K562 (cell line): ENCODE data around the gene ANKRD27. TPM values are rescaled to one million over a fixed set of nuclear protein-coding genes. Genes with fewer than 3 reads are reported as not detected.
A peak's percentile ranks its signal among the peaks of the same experiment; 100 is the strongest.

ENCODE experiments used
- ARNT ChIP-seq, 2 experiments: fragments of 450-650 bp; IDR thresholded peaks; 2 replicates each; pipeline ENCODE4 v1.6.1; 2016; ENCODE audit warnings: mild to moderate bottlenecking in 1 of 2
- BRD9 ChIP-seq: fragments of 450-650 bp; IDR thresholded peaks from 2 replicates; pipeline ENCODE4 v1.6.1; 2018; ENCODE audit warnings: low read depth; ENCODE audit not compliant: partially characterized antibody
- CHCHD3 ChIP-seq: fragments of 250-450 bp; sonication (Bioruptor Pico); IDR thresholded peaks from 2 replicates; pipeline ENCODE4 v2.1.2; 2022; ENCODE audit warnings: mild to moderate bottlenecking
- CLOCK ChIP-seq: fragments of 250-450 bp; sonication (Bioruptor Pico); IDR thresholded peaks from 2 replicates; pipeline ENCODE4 v1.4.0; 2020; ENCODE audit warnings: mild to moderate bottlenecking, moderate library complexity, borderline replicate concordance
- FOXJ3 ChIP-seq: sonication (generic); formaldehyde crosslinking; IDR thresholded peaks from 2 replicates; pipeline ENCODE4 v1.4.0; 2020; ENCODE audit warnings: mild to moderate bottlenecking, missing genetic modification reagents
- GATAD2A ChIP-seq: fragments of 450-650 bp; IDR thresholded peaks from 2 replicates; pipeline ENCODE4 v1.6.1; 2017
- HDGF ChIP-seq: fragments of 450-650 bp; IDR thresholded peaks from 2 replicates; pipeline ENCODE4 v1.6.1; 2016
- KDM2B ChIP-seq: fragments of 250-450 bp; sonication (Bioruptor Pico); IDR thresholded peaks from 2 replicates; pipeline ENCODE4 v1.8.0; 2021; ENCODE audit warnings: mild to moderate bottlenecking, moderate library complexity
- MTA1 ChIP-seq: fragments of 450-650 bp; IDR thresholded peaks from 2 replicates; pipeline ENCODE4 v1.6.1; 2017; ENCODE audit warnings: borderline replicate concordance
- MTF1 ChIP-seq: fragments of 250-450 bp; sonication (Bioruptor Pico); IDR thresholded peaks from 2 replicates; pipeline ENCODE4 v1.9.0; 2021; ENCODE audit warnings: moderate library complexity, mild to moderate bottlenecking, inconsistent platforms, borderline replicate concordance
- NFXL1 ChIP-seq: fragments of 450-650 bp; formaldehyde crosslinking; IDR thresholded peaks from 2 replicates; pipeline ENCODE4 v1.4.0; 2021; ENCODE audit warnings: mild to moderate bottlenecking
- POLR3A ChIP-seq: IDR thresholded peaks from 2 replicates; pipeline ENCODE4 v1.6.1; 2011; ENCODE audit warnings: borderline replicate concordance, mild to moderate bottlenecking, moderate library complexity; ENCODE audit not compliant: insufficient read length, insufficient read depth; ENCODE audit errors: extremely low read depth
- RNF219 ChIP-seq: fragments of 250-450 bp; sonication (Bioruptor Pico); IDR thresholded peaks from 2 replicates; pipeline ENCODE4 v1.5.0; 2022; ENCODE audit warnings: mild to moderate bottlenecking
- TCF7L2 ChIP-seq: fragments of 150-350 bp; IDR thresholded peaks from 2 replicates; pipeline ENCODE4 v1.6.1; 2016; ENCODE audit warnings: low read depth, mild to moderate bottlenecking, low read length, moderate library complexity
- THAP12 ChIP-seq: fragments of 250-450 bp; sonication (Bioruptor Pico); IDR thresholded peaks from 2 replicates; pipeline ENCODE4 v1.9.0; 2021; ENCODE audit warnings: mild to moderate bottlenecking, inconsistent platforms
- THAP7 ChIP-seq: fragments of 250-450 bp; sonication (Bioruptor Pico); IDR thresholded peaks from 2 replicates; pipeline ENCODE4 v1.5.0; 2021
- TRIM24 ChIP-seq, 2 experiments: fragments of 450-650 bp; IDR thresholded peaks; 2 replicates each; pipeline ENCODE4 v1.6.1; 2016
- WHSC1 ChIP-seq: IDR thresholded peaks from one replicate; pipeline ENCODE4 v1.6.1; 2012; ENCODE audit warnings: low read length, control low read depth, inconsistent platforms
- ZNF212 ChIP-seq: fragments of 450-650 bp; formaldehyde crosslinking; IDR thresholded peaks from 2 replicates; pipeline ENCODE4 v1.4.0; 2020; ENCODE audit warnings: mild to moderate bottlenecking
- polyA plus RNA-seq, 8 experiments: library from polyadenylated mRNA; depleted of rRNA in 4 of 8; stranded (reverse) in 5 of 8; unstranded in 3 of 8; fragments of >200 nt; fragmentation: Nextera tagmentation in 2 of 8; fragmentation: Illumina TruSeq in 1 of 8; extraction: Ambion mirVana in 2 of 8; extraction: Trizol in 1 of 8; gene quantifications; 2 replicates each; pipeline versions ENCODE4 v1.2.1 to v1.2.3, GENCODE V29; 2011 to 2014; ENCODE audit warnings: inconsistent platforms in 1 of 8, missing spikeins in 1 of 8
- total RNA-seq, 7 experiments: library from RNA; depleted of rRNA in 6 of 7; stranded (reverse); fragments of >200 nt in 6 of 7; fragmentation: Illumina TruSeq in 2 of 7; extraction: Trizol in 2 of 7; gene quantifications; 2 replicates each; pipeline versions ENCODE4 v1.2.1 to v1.2.3, GENCODE V29; 2011 to 2021; ENCODE audit warnings: low replicate concordance in 1 of 7

ANKRD27 gene
- total and polyA plus RNA-seq, 9 of the 15 experiments (the other 6 are each of a cell fraction or from before 2014, with no cell fraction given) = 5.3 to 71.3 (median 54.2) TPM

GRCh38 chr19:32580901-32581704 lies 93.9 kb downstream of the ANKRD27 start, which contains the start of gene PDCD5 (continued):
- TF ChIP-seq CLOCK = no peak
- no peak for TF ChIP-seq HDGF
- TF ChIP-seq FOXJ3 (CRISPR knock-in tag) = no peak
- no peak for TF ChIP-seq MTA1
- no peak for TF ChIP-seq THAP7 (CRISPR knock-in tag)
- no peak for TF ChIP-seq BRD9
- TF ChIP-seq TRIM24 (IDR thresholded peaks at IDR 0.05) = no peak
- no peak for TF ChIP-seq MTF1 (CRISPR knock-in tag)
- no peak for TF ChIP-seq ARNT (IDR thresholded peaks at IDR 0.05)
- TF ChIP-seq KDM2B (CRISPR knock-in tag) = no peak
- no peak for TF ChIP-seq ZNF212
- no peak for TF ChIP-seq NFXL1 (CRISPR knock-in tag)
- no peak for TF ChIP-seq TCF7L2
- no peak for TF ChIP-seq GATAD2A
- TF ChIP-seq CHCHD3 = no peak
- no peak for TF ChIP-seq WHSC1
- peak; percentile 81 for TF ChIP-seq THAP12 (CRISPR knock-in tag)
- no peak for TF ChIP-seq RNF219 (CRISPR knock-in tag)
- TF ChIP-seq POLR3A = no peak
